ENCODE measurements around the gene DBN1.

- TF ChIP-seq CTCF (IDR thresholded peaks at IDR 0.05) (no peak), POLR2A (IDR thresholded peaks at IDR 0.05) (no peak)
Observed at GRCh38 chr5:177487144-177487543, 13.7 kb upstream of the DBN1 start.
